Ammon's horn (tissue), 1 donor: Measurements from ENCODE around the gene ENPP3.
A peak's percentile ranks its signal among the peaks of the same experiment; 100 is the strongest.

Source experiments
- DNase-seq: peaks from one replicate; pipeline ENCODE4 v3.0.0-alpha.2; 2016; ENCODE audit warnings: low spot score

Gene ENPP3

GRCh38 chr6:131636880-131637792 is at the start of gene ENPP3:
Gene ENPP3 (plus strand): TSS chr6:131637302. CDS start chr6:131637385, 83 bp downstream.
- no peak for DNase-seq

DNA sequence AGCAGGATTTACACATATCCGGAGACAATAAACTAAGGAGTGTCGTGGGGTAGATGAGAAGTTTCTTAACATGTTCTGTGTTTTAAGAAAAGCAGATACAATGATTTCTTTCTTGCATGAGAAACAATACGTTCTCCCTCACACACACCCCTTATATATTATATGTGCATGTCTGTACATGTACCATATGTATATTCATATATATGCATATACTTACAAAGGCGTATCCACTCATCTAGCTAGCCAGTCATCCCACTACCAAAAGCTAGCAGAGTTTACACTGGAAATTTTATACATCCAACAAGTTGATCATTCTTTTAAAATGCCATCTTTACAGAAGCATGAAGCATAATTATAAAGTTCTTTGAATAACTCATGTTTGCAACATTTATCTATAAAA is 49.2 kb upstream of the ENPP3 start:
- DNase-seq, result no peak

DNA sequence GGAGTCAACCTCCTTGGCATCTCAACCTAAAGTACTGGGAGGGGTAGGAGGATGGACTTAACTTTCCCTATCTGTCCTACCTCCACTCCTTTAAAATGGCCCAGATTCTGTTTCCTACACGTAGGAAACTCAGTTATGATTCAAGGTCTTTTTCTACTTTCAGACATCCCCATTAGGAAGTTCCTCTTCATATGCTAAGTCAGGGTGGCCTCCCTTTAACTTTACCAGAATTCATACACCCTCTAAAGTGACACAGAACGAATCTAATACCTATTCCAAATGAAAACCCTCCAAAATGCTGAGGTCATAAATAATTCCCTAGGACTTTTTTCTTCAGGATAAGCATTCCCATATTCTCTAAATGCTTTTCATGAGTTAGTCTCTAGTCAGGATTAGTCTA is 48.5 kb upstream of the ENPP3 start:
- no peak for DNase-seq

DNA sequence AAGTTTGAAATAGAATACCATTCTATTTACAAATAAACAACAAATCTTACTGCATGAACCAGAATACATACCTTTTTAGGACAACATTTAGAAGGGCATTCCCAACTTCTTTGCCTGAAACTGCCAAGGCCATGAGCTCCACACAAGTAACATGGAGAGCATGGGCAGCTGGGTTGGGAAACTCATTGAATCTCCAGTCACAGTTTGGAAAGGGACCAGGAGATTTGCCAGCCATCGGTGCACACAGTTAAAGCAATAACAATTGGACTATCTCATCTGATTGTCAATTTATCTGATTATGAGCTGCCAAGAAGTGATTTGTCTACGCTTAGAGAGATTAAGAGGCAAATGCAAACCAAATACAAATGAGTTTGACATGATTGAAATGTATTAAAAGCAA is 44.2 kb upstream of the ENPP3 start:
- DNase-seq, result no peak

DNA sequence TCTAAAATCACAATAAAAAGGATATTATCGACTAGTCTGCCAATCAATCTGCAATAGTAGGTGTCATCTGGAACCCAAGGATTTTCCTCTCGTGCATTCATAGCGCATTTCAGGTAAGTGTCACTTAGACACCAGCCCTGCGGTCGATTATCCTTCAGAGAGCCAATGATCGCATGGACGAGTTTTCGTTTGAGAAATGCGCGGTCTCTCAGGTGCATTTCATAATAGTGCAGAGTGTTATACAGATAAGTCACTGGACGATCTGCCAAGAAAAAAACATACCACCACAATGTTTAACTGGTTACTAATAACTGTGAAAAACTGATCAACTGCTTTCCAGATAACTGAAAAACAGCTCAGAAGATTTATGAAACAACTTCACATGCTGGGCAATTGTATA is 43.0 kb upstream of the ENPP3 start:
- no peak for DNase-seq

- DNase-seq, result peak; percentile 7
Measured at GRCh38 chr6:131597446-131597845, 39.7 kb upstream of the ENPP3 start.

GRCh38 chr6:131600716-131601115 is 36.4 kb upstream of the ENPP3 start:
- DNase-seq, result peak; percentile 2

GRCh38 chr6:131602781-131603312 is 34.3 kb upstream of the ENPP3 start:
- DNase-seq, result no peak

DNA sequence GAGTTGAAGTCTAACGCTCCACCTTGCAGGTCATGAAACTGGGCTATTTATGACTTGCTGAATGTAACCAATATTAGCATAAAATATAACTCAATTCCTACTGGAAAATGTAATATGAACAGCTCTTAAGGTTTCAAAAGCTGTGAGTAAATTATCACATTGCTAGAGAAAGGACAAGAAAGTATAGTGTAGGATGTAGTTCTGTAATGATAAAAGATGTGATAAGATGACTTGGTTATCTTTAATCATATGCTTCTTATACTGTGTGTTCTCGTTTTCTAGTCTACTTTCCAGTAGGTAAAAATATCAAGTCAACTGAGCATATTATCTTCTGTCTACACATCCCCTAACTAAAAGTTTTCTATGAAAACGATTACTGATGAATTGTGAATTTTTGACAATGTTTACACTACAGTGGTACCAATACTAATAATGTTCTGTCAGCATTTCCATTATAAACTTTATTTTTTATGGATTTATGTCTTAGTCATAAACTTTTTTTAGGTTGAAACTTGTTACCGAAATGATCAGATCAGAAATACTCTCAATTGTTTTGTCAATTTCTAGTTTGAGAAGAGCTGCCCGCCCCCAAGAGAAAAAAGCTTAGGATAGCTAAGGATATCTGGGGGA is 23.7 kb upstream of the ENPP3 start:
- no peak for DNase-seq

- DNase-seq, result no peak
Measured at GRCh38 chr6:131615275-131615674, 21.8 kb upstream of the ENPP3 start.

- DNase-seq, result peak; percentile 96
Measured at GRCh38 chr6:131627724-131628682, 9.1 kb upstream of the ENPP3 start, which contains the start of gene MED23. Gene MED23 (minus strand): TSS chr6:131628242. CDS start chr6:131628049, 193 bp downstream.

- no peak for DNase-seq
Measured at GRCh38 chr6:131628726-131629125, 8.4 kb upstream of the ENPP3 start.

DNA sequence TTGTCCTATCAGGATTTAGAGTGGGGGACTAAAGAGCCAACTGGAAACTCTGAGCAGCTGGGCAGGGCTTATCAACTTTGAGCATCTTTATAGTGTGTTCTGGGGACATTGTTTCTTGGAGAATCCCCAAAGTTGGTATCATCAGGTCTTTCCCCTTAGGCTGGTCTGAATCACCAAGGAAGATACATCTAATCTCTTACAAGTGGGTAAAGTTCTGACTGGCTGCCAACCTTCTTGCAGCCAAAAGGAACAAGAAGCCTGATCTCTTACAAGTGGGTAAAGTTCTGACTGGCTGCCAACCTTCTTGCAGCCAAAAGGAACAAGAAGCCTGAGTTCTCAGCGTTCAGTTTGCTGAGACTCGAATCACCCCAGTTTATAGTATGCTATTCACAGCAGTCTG is 7.5 kb upstream of the ENPP3 start:
- peak; percentile 45 for DNase-seq

- no peak for DNase-seq
Measured at GRCh38 chr6:131631625-131632289, 5.3 kb upstream of the ENPP3 start.

GRCh38 chr6:131635384-131636340 is 1.4 kb upstream of the ENPP3 start:
- no peak for DNase-seq

DNA sequence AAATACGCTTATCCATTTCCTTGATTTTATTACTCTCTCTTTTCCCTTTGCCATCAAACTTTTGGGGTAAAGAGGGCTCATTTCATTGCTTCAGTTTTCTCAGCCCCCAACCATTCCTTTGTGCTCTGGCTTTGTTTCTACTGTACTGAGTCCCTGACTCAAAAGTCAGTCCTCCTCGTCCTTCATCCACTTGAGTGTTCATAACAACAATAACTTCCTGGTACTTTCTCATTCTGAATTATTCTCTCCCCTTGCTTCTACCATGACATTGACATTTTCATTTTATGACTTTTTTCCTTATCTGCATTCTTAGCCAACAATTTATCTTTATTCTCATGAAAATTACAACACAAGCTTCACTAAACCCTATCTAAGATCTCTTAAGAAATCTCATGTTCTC is 911 bp downstream of the ENPP3 start:
- no peak for DNase-seq

GRCh38 chr6:131640100-131640499 is 3.0 kb downstream of the ENPP3 start:
- DNase-seq, result no peak

- DNase-seq, result no peak
Measured at GRCh38 chr6:131640576-131640975, 3.5 kb downstream of the ENPP3 start.

- DNase-seq, result no peak
Measured at GRCh38 chr6:131641554-131641953, 4.5 kb downstream of the ENPP3 start.

GRCh38 chr6:131642565-131642964 is 5.5 kb downstream of the ENPP3 start:
- DNase-seq, result no peak
